Loucy (cell line): ENCODE measurements around the gene MYL6.

Experiments used
- CTCF ChIP-seq: fragments of 200-600 bp; sonication (generic); conservative IDR thresholded peaks from 2 replicates; pipeline ENCODE4 v1.5.1; 2014; ENCODE audit warnings: mild to moderate bottlenecking, antibody characterized with exemption, low read length
- EZH2phosphoT487 ChIP-seq: fragments of 200-600 bp; IDR thresholded peaks from 2 replicates; pipeline ENCODE4 v1.6.1; 2018; ENCODE audit warnings: antibody characterized with exemption, mild to moderate bottlenecking, moderate library complexity, borderline replicate concordance

GRCh38 chr12:56202838-56203237 lies 44.7 kb downstream of the MYL6 start:
- TF ChIP-seq CTCF (no peak), EZH2phosphoT487 (no peak)
